Uterus (tissue), 4 donors: ENCODE results near the gene SLC6A6. TPM values are rescaled to one million over a fixed set of nuclear protein-coding genes. Genes with fewer than 3 reads are reported as not detected.
A peak's percentile ranks its signal among the peaks of the same experiment; 100 is the strongest.

Source experiments
- DNase-seq, 2 donors: peaks; one replicate each; pipeline ENCODE4 v3.0.0-alpha.2; 2019 to 2020
- H3K27ac ChIP-seq, 2 donors: fragments of 200-600 bp; sonication (generic); 1 replicate in 1 of 2; 2 replicates in 1 of 2; pipeline ENCODE4 v1.5.1; 2016 to 2018
- H3K27me3 ChIP-seq, 2 donors: fragments of 200-600 bp; sonication (generic); one replicate each; pipeline ENCODE4 v1.5.1; 2018 to 2019; ENCODE audit warnings: control low read depth in 1 of 2
- H3K36me3 ChIP-seq, 2 donors: fragments of 200-600 bp; sonication (generic); one replicate each; pipeline ENCODE4 v1.5.1; 2019; ENCODE audit warnings: control low read depth in 1 of 2
- H3K4me1 ChIP-seq, 2 donors: fragments of 200-600 bp; sonication (generic); one replicate each; pipeline ENCODE4 v1.5.1; 2018 to 2019; ENCODE audit warnings: control low read depth in 1 of 2
- H3K4me3 ChIP-seq, 2 donors: fragments of 200-600 bp; sonication (generic); 1 replicate in 1 of 2; 2 replicates in 1 of 2; pipeline ENCODE4 v1.5.1; 2018 to 2019; ENCODE audit warnings: mild to moderate bottlenecking in 1 of 2
- H3K9me3 ChIP-seq, 2 donors: fragments of 200-600 bp; sonication (generic); one replicate each; pipeline ENCODE4 v1.5.1; 2019; ENCODE audit warnings: control low read depth in 1 of 2
- CTCF ChIP-seq, 4 experiments: fragments of 200-600 bp in 2 of 4; fragments of 450-650 bp in 2 of 4; sonication (generic) in 2 of 4; IDR thresholded peaks; one replicate each; pipeline ENCODE4 v1.5.1; 2016 to 2019; ENCODE audit warnings: antibody characterized with exemption in 4 of 4, mild to moderate bottlenecking in 2 of 4, moderate library complexity in 1 of 4
- POLR2A ChIP-seq, 2 donors: fragments of 450-650 bp; IDR thresholded peaks; one replicate each; pipeline ENCODE4 v1.6.1; 2016; ENCODE audit warnings: antibody characterized with exemption in 2 of 2, mild to moderate bottlenecking in 1 of 2, moderate library complexity in 1 of 2
- intact Hi-C: fragments of 100-400 bp; cut with DNase I; formaldehyde crosslinking; loops from one replicate; pipeline ENCODE4 v1.15.1; 2023; ENCODE audit warnings: low total_unique reads
- total RNA-seq, 4 donors: library from RNA; depleted of rRNA in 3 of 4; stranded (reverse); fragments of >200 nt in 3 of 4; gene quantifications; one replicate each; pipeline versions ENCODE4 v1.1.0 to v1.2.4, GENCODE V29; 2014 to 2023
- donor health status: DM: yes; HTN: yes; CAD: no.

Gene SLC6A6
- total RNA-seq, 4 donors from 2014 or later = 15.9 to 37.5 (median 18.0) TPM

- H3K27ac ChIP-seq = peak overlapping the region in 1 of 2 donors; percentile 65
- peaks cover 25 to 28% of the 10 kb centered on the region in 2 donors for H3K4me1 ChIP-seq
- intact Hi-C loops = no loop called here
- TF ChIP-seq POLR2A (IDR thresholded peaks at IDR 0.05) = no peak
- no peak for TF ChIP-seq CTCF (IDR thresholded peaks at IDR 0.05)
- no peak overlapping the region for H3K4me3 ChIP-seq
- H3K9me3 ChIP-seq = no peaks in the 10 kb centered on the region
- no peak for DNase-seq
- H3K36me3 ChIP-seq = no peaks in the 10 kb centered on the region
- H3K27me3 ChIP-seq = no peaks in the 10 kb centered on the region
These were observed 78.7 kb downstream of the SLC6A6 start for GRCh38 chr3:14481018-14481645.

- H3K36me3 ChIP-seq = no peaks in the 10 kb centered on the region
- no peak for DNase-seq
- no peaks in the 10 kb centered on the region for H3K27me3 ChIP-seq
- no peak overlapping the region for H3K4me3 ChIP-seq
- intact Hi-C loops = no loop called here
- no peaks in the 10 kb centered on the region for H3K9me3 ChIP-seq
- H3K4me1 ChIP-seq = peaks cover 25 to 28% of the 10 kb centered on the region in 2 donors
- peak overlapping the region; percentile 16 to 65 for H3K27ac ChIP-seq
- TF ChIP-seq POLR2A (IDR thresholded peaks at IDR 0.05) (no peak), CTCF (IDR thresholded peaks at IDR 0.05) (no peak)
These were observed 79.2 kb downstream of the SLC6A6 start for GRCh38 chr3:14481646-14482036.

- peak in 1 of 2 donors; percentile 68 for DNase-seq
- Histone ChIP-seq H3K27ac (peak overlapping the region; percentile 16 to 65), H3K4me3 (no peak overlapping the region), H3K36me3 (no peaks in the 10 kb centered on the region), H3K9me3 (no peaks in the 10 kb centered on the region), H3K27me3 (no peaks in the 10 kb centered on the region), H3K4me1 (peaks cover 25 to 28% of the 10 kb centered on the region in 2 donors)
- intact Hi-C loops = no loop called here
- no peak for TF ChIP-seq CTCF (IDR thresholded peaks at IDR 0.05)
- no peak for TF ChIP-seq POLR2A (IDR thresholded peaks at IDR 0.05)
These were observed 79.9 kb downstream of the SLC6A6 start for GRCh38 chr3:14482271-14482721.

GRCh38 chr3:14483286-14483685 is 80.9 kb downstream of the SLC6A6 start:
- TF ChIP-seq CTCF (IDR thresholded peaks at IDR 0.05) = no peak
- TF ChIP-seq POLR2A (IDR thresholded peaks at IDR 0.05) = no peak
- Histone ChIP-seq H3K4me1 (peaks cover 25 to 28% of the 10 kb centered on the region in 2 donors), H3K27me3 (no peaks in the 10 kb centered on the region), H3K36me3 (no peaks in the 10 kb centered on the region), H3K9me3 (no peaks in the 10 kb centered on the region), H3K27ac (peak overlapping the region in 1 of 2 donors; percentile 65), H3K4me3 (no peak overlapping the region)
- DNase-seq = no peak
- intact Hi-C loops = no loop called here

- Histone ChIP-seq H3K4me1 (peaks cover 25% of the 10 kb centered on the region in 2 donors), H3K9me3 (no peaks in the 10 kb centered on the region), H3K27me3 (no peaks in the 10 kb centered on the region), H3K4me3 (no peak overlapping the region), H3K36me3 (no peaks in the 10 kb centered on the region), H3K27ac (no peak overlapping the region)
- intact Hi-C loops = no loop called here
- TF ChIP-seq CTCF (IDR thresholded peaks at IDR 0.05) (no peak), POLR2A (IDR thresholded peaks at IDR 0.05) (no peak)
- DNase-seq = no peak
These were observed 82.3 kb downstream of the SLC6A6 start for GRCh38 chr3:14484741-14485140.
